K562 (cell line): ENCODE results near the gene RAB43. TPM values are rescaled to one million over a fixed set of nuclear protein-coding genes. Genes with fewer than 3 reads are reported as not detected.

Source experiments
- ATAC-seq: fragments of 200-7000 bp; cut with Tn5 transposase; 3 replicates; pipeline ENCODE4 v1.9.1; 2020; ENCODE audit warnings: moderate library complexity
- BruUV-seq: library from RNA; stranded (reverse); fragments of 400-500 nt; replicated peaks from 2 replicates; lab custom pipeline; 2021; lab: Mats Ljungman, UMichigan
- CTCF ChIA-PET: fragments of 300-600 bp; formaldehyde crosslinking; extraction: SDS; loops from one replicate; lab custom pipeline; 2021; ENCODE audit warnings: low intra/inter-chr PET ratio; lab: Yijun Ruan, JAX
- POLR2A ChIA-PET: fragments of 300-600, 350-650 bp; sonication (Branson Sonifier 250); formaldehyde crosslinking; extraction: SDS; loops from one replicate; lab custom pipeline; 2021; ENCODE audit warnings: antibody characterized with exemption, inconsistent platforms; lab: Yijun Ruan, JAX
- DNase-seq, 4 experiments: peaks; one replicate each; pipeline versions ENCODE4 v3.0.0 to v3.0.0-alpha.2; 2011 to 2018; ENCODE audit warnings: low spot score in 3 of 4, mixed read lengths in 3 of 4; ENCODE audit errors: extremely low read depth in 1 of 4
- FAIRE-seq: peaks from 2 replicates; lab custom pipeline; 2011; peaks lifted over from hg19 to GRCh38; lab: Jason Lieb, UNC
- H2AFZ ChIP-seq: 2 replicates; pipeline ENCODE4 v1.6.0; 2011; ENCODE audit warnings: low read depth, low read length, control low read depth, inconsistent platforms
- H3K27ac ChIP-seq: fragments of 200-600 bp; 3 replicates; pipeline ENCODE4 v1.8.0; 2011; ENCODE audit warnings: low read depth, mild to moderate bottlenecking, control low read depth, inconsistent platforms, low read length, moderate library complexity, mixed read lengths; ENCODE audit errors: extremely low read depth
- H3K27me3 ChIP-seq, 2 experiments: fragments of 300-600 bp in 1 of 2; 2 replicates in 1 of 2; 3 replicates in 1 of 2; pipeline versions ENCODE4 v1.6.0 to v1.8.0; 2011; ENCODE audit warnings: inconsistent platforms in 2 of 2, low read length in 2 of 2, mild to moderate bottlenecking in 1 of 2, mixed read lengths in 1 of 2, moderate library complexity in 1 of 2; ENCODE audit not compliant: control insufficient read depth in 2 of 2, insufficient read depth in 2 of 2
- H3K36me3 ChIP-seq: fragments of 300-600 bp; 3 replicates; pipeline ENCODE4 v1.8.0; 2011; ENCODE audit warnings: mild to moderate bottlenecking, low read length, inconsistent platforms; ENCODE audit not compliant: control insufficient read depth, insufficient read depth
- H3K4me1 ChIP-seq, 2 experiments: fragments of 200-600 bp in 1 of 2; replicated peaks in 1 of 2; 2 replicates in 1 of 2; 3 replicates in 1 of 2; pipeline versions ENCODE4 v1.5.1 to v1.8.0; 2011; ENCODE audit warnings: inconsistent platforms in 2 of 2, low read length in 2 of 2, mild to moderate bottlenecking in 1 of 2, mixed read lengths in 1 of 2, moderate library complexity in 1 of 2; ENCODE audit not compliant: control insufficient read depth in 2 of 2, insufficient read depth in 2 of 2
- H3K4me2 ChIP-seq: 2 replicates; pipeline ENCODE4 v1.6.1; 2011; ENCODE audit warnings: low read length, control low read depth, inconsistent platforms, mixed read lengths; ENCODE audit not compliant: insufficient read depth
- H3K4me3 ChIP-seq: fragments of 200-600 bp; sonication (generic), shearing (Covaris generic); 2 replicates; pipeline ENCODE4 v1.5.1; 2016; ENCODE audit warnings: control low read depth, inconsistent platforms
- H3K79me2 ChIP-seq: fragments of 200-600 bp; 3 replicates; pipeline ENCODE4 v1.8.0; 2011; ENCODE audit warnings: low read length, inconsistent platforms; ENCODE audit not compliant: control insufficient read depth, insufficient read depth
- H3K9ac ChIP-seq, 2 experiments: 2 replicates each; pipeline versions ENCODE4 v1.6.0 to v1.6.1; 2011; ENCODE audit warnings: low read depth in 2 of 2, low read length in 2 of 2, control low read depth in 1 of 2, inconsistent platforms in 1 of 2, mild to moderate bottlenecking in 1 of 2, mixed read lengths in 1 of 2; ENCODE audit not compliant: insufficient read depth in 1 of 2
- H3K9me1 ChIP-seq: one replicate; pipeline ENCODE4 v1.6.0; 2011; ENCODE audit warnings: inconsistent platforms, mild to moderate bottlenecking, low read length, moderate library complexity; ENCODE audit not compliant: control insufficient read depth, insufficient read depth
- H3K9me3 ChIP-seq: replicated peaks from 2 replicates; pipeline ENCODE4 v1.5.1; 2011; ENCODE audit warnings: low read depth, low read length, inconsistent platforms; ENCODE audit not compliant: control insufficient read depth, insufficient read depth
- H4K20me1 ChIP-seq: replicated peaks from 2 replicates; pipeline ENCODE4 v1.6.1; 2011; ENCODE audit warnings: low read length, inconsistent platforms, mixed read lengths; ENCODE audit not compliant: control insufficient read depth, insufficient read depth
- CAMTA2 ChIP-seq: fragments of 250-450 bp; sonication (Bioruptor Pico); conservative IDR thresholded peaks from 2 replicates; pipeline ENCODE4 v1.5.1; 2022
- CREB1 ChIP-seq, 2 experiments: sonication (generic) in 1 of 2; formaldehyde crosslinking in 1 of 2; IDR thresholded peaks; 2 replicates each; pipeline versions ENCODE4 v1.6.1 to v1.8.0; 2012 to 2022; ENCODE audit warnings: inconsistent platforms in 1 of 2, mild to moderate bottlenecking in 1 of 2, missing genetic modification reagents in 1 of 2, moderate library complexity in 1 of 2
- E2F1 ChIP-seq: sonication (generic); formaldehyde crosslinking; IDR thresholded peaks from 2 replicates; pipeline ENCODE4 v1.8.1; 2023; ENCODE audit warnings: mild to moderate bottlenecking, missing genetic modification reagents, moderate library complexity
- HNRNPUL1 ChIP-seq: fragments of 200-400 bp; formaldehyde crosslinking; IDR thresholded peaks from 2 replicates; pipeline ENCODE4 v1.6.1; 2017; ENCODE audit warnings: low read length
- MTA1 ChIP-seq: fragments of 450-650 bp; IDR thresholded peaks from 2 replicates; pipeline ENCODE4 v1.6.1; 2017; ENCODE audit warnings: borderline replicate concordance
- NEUROD1 ChIP-seq: fragments of 150-350 bp; IDR thresholded peaks from 2 replicates; pipeline ENCODE4 v1.6.1; 2014; ENCODE audit warnings: borderline replicate concordance, low read length, low read depth; ENCODE audit not compliant: partially characterized antibody
- POLR2G ChIP-seq: fragments of 200-400 bp; formaldehyde crosslinking; IDR thresholded peaks from 2 replicates; pipeline ENCODE4 v1.6.1; 2017; ENCODE audit warnings: low read depth, mild to moderate bottlenecking, antibody characterized with exemption, low read length, moderate library complexity
- RAD21 ChIP-seq, 2 experiments: fragments of 250-450 bp in 1 of 2; fragments of 450-650 bp in 1 of 2; sonication (Bioruptor Pico) in 1 of 2; formaldehyde crosslinking in 1 of 2; IDR thresholded peaks in 1 of 2; conservative IDR thresholded peaks in 1 of 2; 2 replicates each; pipeline versions ENCODE4 v1.4.0 to v1.8.0; 2020 to 2022; ENCODE audit warnings: mild to moderate bottlenecking in 2 of 2, moderate library complexity in 1 of 2
- RBM17 ChIP-seq: fragments of 200-400 bp; formaldehyde crosslinking; IDR thresholded peaks from 2 replicates; pipeline ENCODE4 v1.6.1; 2017; ENCODE audit warnings: low read depth, mild to moderate bottlenecking, low read length, borderline replicate concordance
- TCF7 ChIP-seq: sonication (generic); IDR thresholded peaks from 2 replicates; pipeline ENCODE4 v1.6.1; 2016; ENCODE audit warnings: antibody characterized with exemption, borderline replicate concordance
- U2AF1 ChIP-seq: fragments of 200-400 bp; formaldehyde crosslinking; optimal IDR thresholded peaks from 2 replicates; pipeline ENCODE3; 2017; ENCODE audit warnings: mild to moderate bottlenecking, low read depth, low read length, moderate library complexity
- ZNF175 ChIP-seq: fragments of 200-800 bp; sonication (Bioruptor generic); IDR thresholded peaks from 2 replicates; pipeline ENCODE4 v1.6.1; 2016; ENCODE audit warnings: low read depth, mild to moderate bottlenecking, missing genetic modification characterization, missing compliant biosample characterization
- WGBS: fragments of 100-300 bp; shearing (Covaris generic); methylation state at CpG from one replicate; pipeline ENCODE4 v1.1.6; 2016; ENCODE audit warnings: low coverage, mixed read lengths; ENCODE audit not compliant: insufficient coverage; ENCODE audit errors: missing lambda C conversion rate; 5-methylcytosine and 5-hydroxymethylcytosine counted together
- in situ Hi-C: fragments of 300-500 bp; cut with MboI; formaldehyde crosslinking; loops from 4 replicates; pipeline ENCODE4 v1.15.0; 2018; ENCODE audit warnings: inconsistent platforms, mixed read lengths
- intact Hi-C: fragments of 100-400 bp; cut with micrococcal nuclease; formaldehyde crosslinking; loops from 2 replicates; pipeline ENCODE4 v1.14.2; 2022
- polyA plus RNA-seq, 8 experiments: library from polyadenylated mRNA; depleted of rRNA in 4 of 8; stranded (reverse) in 5 of 8; unstranded in 3 of 8; fragments of >200 nt; fragmentation: Nextera tagmentation in 2 of 8; fragmentation: Illumina TruSeq in 1 of 8; extraction: Ambion mirVana in 2 of 8; extraction: Trizol in 1 of 8; gene quantifications; 2 replicates each; pipeline versions ENCODE4 v1.2.1 to v1.2.3, GENCODE V29; 2011 to 2014; ENCODE audit warnings: inconsistent platforms in 1 of 8, missing spikeins in 1 of 8
- total RNA-seq, 7 experiments: library from RNA; depleted of rRNA in 6 of 7; stranded (reverse); fragments of >200 nt in 6 of 7; fragmentation: Illumina TruSeq in 2 of 7; extraction: Trizol in 2 of 7; gene quantifications; 2 replicates each; pipeline versions ENCODE4 v1.2.1 to v1.2.3, GENCODE V29; 2011 to 2021; ENCODE audit warnings: low replicate concordance in 1 of 7

RAB43 gene
- total and polyA plus RNA-seq, 9 of the 15 experiments (the other 6 are each of a cell fraction or from before 2014, with no cell fraction given) = 0.04 to 6.8 (median 1.7) TPM; not detected in 2

DNA sequence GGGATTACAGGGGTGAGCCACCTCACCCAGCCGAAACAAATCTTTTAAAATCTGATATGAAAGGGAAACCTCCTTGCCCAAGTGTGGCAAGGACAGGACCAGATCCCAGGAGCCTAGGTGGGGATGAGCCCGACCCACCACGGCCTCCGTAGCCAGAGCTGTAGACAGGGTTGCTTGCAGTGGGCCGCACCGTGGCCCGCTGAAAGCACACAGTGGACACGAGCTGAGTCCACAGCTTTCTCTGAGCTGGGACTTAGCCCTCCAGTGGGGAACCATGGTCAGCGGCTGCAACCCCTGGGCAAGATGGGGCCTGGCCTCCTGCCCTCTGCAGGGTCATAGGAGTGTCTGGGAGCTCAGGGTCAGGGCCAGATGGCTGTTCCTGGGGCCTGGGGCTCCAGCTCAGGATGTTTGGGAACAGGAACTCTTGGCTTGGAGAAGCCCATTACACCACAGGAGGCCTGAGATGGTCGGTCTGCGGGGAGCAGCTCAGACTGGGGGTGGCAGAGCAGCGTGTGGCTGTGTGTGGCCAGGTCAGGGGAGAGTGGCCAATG lies 36.4 kb downstream of the RAB43 start:
- no peaks in the 10 kb centered on the region for H3K36me3 ChIP-seq
- no peaks in the 10 kb centered on the region for H4K20me1 ChIP-seq
- intact Hi-C loops = loop anchor here (10.0 kb wide), 1 partner anchor 60 kb away; no protein-coding TSS in a partner anchor
- no peak overlapping the region for H3K4me2 ChIP-seq
- no peak overlapping the region for H3K4me3 ChIP-seq
- no peak for FAIRE-seq
- H3K79me2 ChIP-seq = no peaks in the 10 kb centered on the region
- 73% methylated on average over 5 of the region's 12 CpGs for WGBS
- peak overlapping the region in 1 of 2 experiments; percentile 35; a peak in 1 of 4 replicates for H3K9ac ChIP-seq
- POLR2A ChIA-PET = interaction anchor here (0.6 to 1.2 kb wide), 2 partner anchors 17 to 22 kb away, joined by 3 to 4 read pairs; no protein-coding TSS in a partner anchor
- no peak for TF ChIP-seq CAMTA2 (CRISPR knock-in tag)
- TF ChIP-seq POLR2G = peak; percentile 37; the same call in 1 of the 2 replicates
- no TSS peak for BruUV-seq
- no peaks in the 10 kb centered on the region for H3K9me1 ChIP-seq
- H3K9me3 ChIP-seq = no peaks in the 10 kb centered on the region
- no peaks in the 10 kb centered on the region for H3K27me3 ChIP-seq
- in situ Hi-C loops = loop anchor here (10.0 kb wide), 1 partner anchor 110 kb away; no protein-coding TSS in a partner anchor
- no peak overlapping the region for H3K27ac ChIP-seq
- ATAC-seq = no peak
- peaks cover 6 to 10% of the 10 kb centered on the region in 2 experiments; a peak in 4 of 5 replicates for H3K4me1 ChIP-seq
- CTCF ChIA-PET = no interaction called here
- DNase-seq = no peak
- no peak overlapping the region for H2AFZ ChIP-seq

GRCh38 chr3:129084501-129084900 lies 37.1 kb downstream of the RAB43 start:
- no peak overlapping the region for H3K9ac ChIP-seq
- peaks cover 6 to 10% of the 10 kb centered on the region in 2 experiments; a peak in 4 of 5 replicates for H3K4me1 ChIP-seq
- CTCF ChIA-PET = no interaction called here
- no peaks in the 10 kb centered on the region for H3K9me3 ChIP-seq
- ATAC-seq (no peak), DNase-seq (no peak), FAIRE-seq (no peak)
- no peaks in the 10 kb centered on the region for H3K36me3 ChIP-seq
- no peak overlapping the region for H2AFZ ChIP-seq
- no peak overlapping the region for H3K4me2 ChIP-seq
- H3K27me3 ChIP-seq = no peaks in the 10 kb centered on the region
- H3K27ac ChIP-seq = no peak overlapping the region
- POLR2A ChIA-PET = interaction anchor here (0.6 kb wide), 1 partner anchor 39 kb away, joined by 3 read pairs; no protein-coding TSS in a partner anchor
- no peak overlapping the region for H3K4me3 ChIP-seq
- 49% methylated on average over 4 of the region's 6 CpGs for WGBS
- in situ Hi-C loops (loop anchor here (10.0 kb wide), 1 partner anchor 110 kb away; no protein-coding TSS in a partner anchor), intact Hi-C loops (loop anchor here (5.0 to 10.0 kb wide), 2 partner anchors 60 to 112 kb away; no protein-coding TSS in a partner anchor)
- BruUV-seq = no TSS peak
- no peaks in the 10 kb centered on the region for H4K20me1 ChIP-seq
- no peaks in the 10 kb centered on the region for H3K79me2 ChIP-seq
- H3K9me1 ChIP-seq = no peaks in the 10 kb centered on the region
- TF ChIP-seq E2F1 (CRISPR knock-in tag) (no peak), HNRNPUL1 (no peak), NEUROD1 (no peak), U2AF1 (no peak), CREB1 (IDR thresholded peaks at IDR 0.05) (no peak), CREB1 (CRISPR knock-in tag; IDR thresholded peaks at IDR 0.05) (no peak), TCF7 (no peak), ZNF175 (CRISPR knock-in tag) (no peak), RAD21 (CRISPR knock-in tag; conservative IDR thresholded peaks at IDR 0.05 in 1 of 2, IDR thresholded peaks at IDR 0.05 in 1 of 2) (no peak), RBM17 (no peak), MTA1 (no peak)
